ENCODE measurements around the gene DNAJC1. TPM values are rescaled to one million over a fixed set of nuclear protein-coding genes. Genes with fewer than 3 reads are reported as not detected.
A peak's percentile ranks its signal among the peaks of the same experiment; 100 is the strongest.

The DNAJC1 gene
- total and polyA plus RNA-seq, 11 donors = 9.5 to 68.4 (median 14.1) TPM

DNA sequence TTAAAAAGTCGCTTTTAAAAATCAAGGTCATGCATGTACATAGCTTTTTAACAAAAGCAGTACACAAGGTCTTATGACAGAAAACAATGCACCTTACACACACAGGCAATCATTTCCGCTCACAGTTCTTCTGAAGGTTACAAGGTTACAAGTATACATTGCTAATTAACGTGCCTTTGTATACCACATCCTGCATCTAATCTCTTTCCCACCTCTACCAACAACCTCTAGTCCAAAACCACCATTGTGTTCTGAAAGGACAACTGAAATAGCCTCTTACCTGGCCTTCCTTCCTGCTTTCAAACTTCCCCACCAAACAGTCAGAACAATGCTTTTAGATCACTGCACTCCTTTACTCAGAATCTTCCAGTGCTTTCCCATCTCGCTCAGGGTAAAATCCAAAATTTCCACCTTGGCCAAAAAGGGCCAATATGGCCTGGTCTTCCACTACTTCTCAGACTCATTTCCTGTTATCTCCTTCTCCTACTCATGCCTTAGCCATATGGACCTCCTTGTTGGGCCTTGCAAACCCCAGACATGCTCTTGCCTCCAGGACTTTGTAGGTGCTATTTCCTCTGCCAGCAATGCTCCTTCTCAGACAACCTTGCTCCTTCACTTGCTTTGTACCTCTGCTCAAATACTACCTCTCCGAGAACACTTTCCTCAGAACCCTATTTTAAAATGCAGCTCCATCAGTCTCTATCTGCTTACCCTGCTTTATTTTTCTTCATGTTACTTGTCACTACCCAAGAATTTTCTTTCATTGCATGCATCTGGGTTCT, 205.4 kb downstream of the DNAJC1 start:
- Histone ChIP-seq H3K36me3 (peaks cover 0 to 5% (median 0%) of the 10 kb centered on the region in 9 donors), H3K4me3 (no peak overlapping the region), H3K9me3 (no peaks in the 10 kb centered on the region), H3K4me1 (peaks cover 0 to 5% (median 0%) of the 10 kb centered on the region in 12 donors), H3K27ac (peak overlapping the region in 6 of 12 donors; percentile 10 to 57 (median 29)), H3K27me3 (no peaks in the 10 kb centered on the region)
- ATAC-seq (peak in 2 of 4 donors; percentile 29 to 85), DNase-seq (no peak)
- intact Hi-C loops (cut with DNase I) = no loop called here
- WGBS, 4 donors = 64 to 79% (median 76%) methylated on average over 5 of the region's 5 CpGs
- TF ChIP-seq, protein P1, sequence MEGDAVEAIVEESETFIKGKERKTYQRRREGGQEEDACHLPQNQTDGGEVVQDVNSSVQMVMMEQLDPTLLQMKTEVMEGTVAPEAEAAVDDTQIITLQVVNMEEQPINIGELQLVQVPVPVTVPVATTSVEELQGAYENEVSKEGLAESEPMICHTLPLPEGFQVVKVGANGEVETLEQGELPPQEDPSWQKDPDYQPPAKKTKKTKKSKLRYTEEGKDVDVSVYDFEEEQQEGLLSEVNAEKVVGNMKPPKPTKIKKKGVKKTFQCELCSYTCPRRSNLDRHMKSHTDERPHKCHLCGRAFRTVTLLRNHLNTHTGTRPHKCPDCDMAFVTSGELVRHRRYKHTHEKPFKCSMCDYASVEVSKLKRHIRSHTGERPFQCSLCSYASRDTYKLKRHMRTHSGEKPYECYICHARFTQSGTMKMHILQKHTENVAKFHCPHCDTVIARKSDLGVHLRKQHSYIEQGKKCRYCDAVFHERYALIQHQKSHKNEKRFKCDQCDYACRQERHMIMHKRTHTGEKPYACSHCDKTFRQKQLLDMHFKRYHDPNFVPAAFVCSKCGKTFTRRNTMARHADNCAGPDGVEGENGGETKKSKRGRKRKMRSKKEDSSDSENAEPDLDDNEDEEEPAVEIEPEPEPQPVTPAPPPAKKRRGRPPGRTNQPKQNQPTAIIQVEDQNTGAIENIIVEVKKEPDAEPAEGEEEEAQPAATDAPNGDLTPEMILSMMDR (IDR thresholded peaks at IDR 0.05) = no peak
- TF ChIP-seq POLR2A (IDR thresholded peaks at IDR 0.05) = no peak

DNA sequence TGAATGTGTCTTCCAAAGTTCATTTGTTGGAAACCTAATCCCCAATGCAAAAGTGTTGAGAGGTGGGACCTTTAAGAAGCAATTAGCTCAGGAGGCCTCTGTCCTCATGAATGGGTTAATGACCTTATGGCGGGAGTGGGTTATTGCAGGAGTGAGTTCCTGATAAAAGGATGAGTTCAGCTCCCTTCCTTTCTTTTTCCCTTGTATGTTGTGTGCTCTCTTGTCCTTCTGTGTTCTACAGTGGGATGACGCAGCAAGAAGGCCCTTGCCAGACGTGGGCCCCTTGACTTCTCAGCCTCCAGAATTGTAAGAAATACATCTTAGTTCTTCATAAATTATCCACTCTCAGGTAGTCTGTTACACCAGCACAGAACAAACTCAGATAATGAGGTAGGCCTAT, 206.0 kb downstream of the DNAJC1 start:
- intact Hi-C loops (cut with DNase I) = no loop called here
- 85 to 91% (median 89%) methylated on average over 3 of the region's 3 CpGs for WGBS, 4 donors

DNA sequence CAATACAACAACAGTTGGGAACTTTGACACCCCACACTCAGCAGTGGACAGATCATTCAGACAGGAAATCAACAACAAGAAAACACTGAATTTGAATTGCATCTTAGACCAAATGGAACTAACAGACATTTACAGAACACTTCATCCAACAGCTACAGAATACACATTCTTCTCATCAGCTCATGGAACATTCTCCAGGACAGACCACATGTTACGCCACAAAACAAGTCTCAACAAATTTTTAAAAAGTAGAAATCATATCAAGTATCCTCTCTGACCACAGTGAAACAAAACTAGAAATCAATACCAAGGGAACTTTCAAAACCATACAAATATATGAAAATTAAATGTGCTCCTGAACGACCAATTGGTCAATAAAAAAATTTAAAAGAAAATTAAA, 212.3 kb downstream of the DNAJC1 start:
- ATAC-seq = no peak
- 96 to 99% (median 97%) methylated on average over 2 of the region's 2 CpGs for WGBS, 4 donors
- TF ChIP-seq POLR2A (IDR thresholded peaks at IDR 0.05) = no peak
- TF ChIP-seq, protein P1 (IDR thresholded peaks at IDR 0.05) = no peak

More for the DNA sequence above, 206.0 kb downstream of the DNAJC1 start:
- TF ChIP-seq POLR2A (IDR thresholded peaks at IDR 0.05) = no peak
- TF ChIP-seq, protein P1 (IDR thresholded peaks at IDR 0.05) = no peak
- peak overlapping the region in 5 of 12 donors; percentile 10 to 54 (median 38) for H3K27ac ChIP-seq
- no peaks in the 10 kb centered on the region for H3K9me3 ChIP-seq
- peaks cover 0 to 5% (median 0%) of the 10 kb centered on the region in 12 donors for H3K4me1 ChIP-seq
- H3K27me3 ChIP-seq = no peaks in the 10 kb centered on the region
- peaks cover 0 to 5% (median 0%) of the 10 kb centered on the region in 9 donors for H3K36me3 ChIP-seq
- DNase-seq (no peak), ATAC-seq (no peak)
- no peak overlapping the region for H3K4me3 ChIP-seq

GRCh38 chr10:21776883-21777282, 226.6 kb downstream of the DNAJC1 start:
- DNase-seq (no peak), ATAC-seq (no peak)
- Histone ChIP-seq H3K4me1 (no peaks in the 10 kb centered on the region), H3K27me3 (no peaks in the 10 kb centered on the region), H3K4me3 (no peak overlapping the region), H3K9me3 (peaks cover 0 to 3% (median 0%) of the 10 kb centered on the region in 12 donors), H3K36me3 (peaks cover 0 to 5% (median 0%) of the 10 kb centered on the region in 9 donors), H3K27ac (no peak overlapping the region)
- TF ChIP-seq POLR2A (IDR thresholded peaks at IDR 0.05) = no peak
- TF ChIP-seq, protein P1 (IDR thresholded peaks at IDR 0.05) = no peak
- intact Hi-C loops (cut with DNase I) = no loop called here
- 98 to 100% (median 100%) methylated on average over 1 of the region's 1 CpG for WGBS, 4 donors

More for the DNA sequence above, 212.3 kb downstream of the DNAJC1 start:
- Histone ChIP-seq H3K36me3 (no peaks in the 10 kb centered on the region), H3K9me3 (peaks cover 0 to 21% (median 3%) of the 10 kb centered on the region in 12 donors), H3K4me1 (no peaks in the 10 kb centered on the region), H3K4me3 (no peak overlapping the region), H3K27me3 (no peaks in the 10 kb centered on the region), H3K27ac (no peak overlapping the region)
- no peak for DNase-seq
- intact Hi-C loops (cut with DNase I) = no loop called here
